Left cardiac atrium (tissue), 4 donors: Measurements from ENCODE around the gene ADPRH. TPM values are rescaled to one million over a fixed set of nuclear protein-coding genes. Genes with fewer than 3 reads are reported as not detected.
"Not testable (repeated sequence)": the region's sequence is repeated elsewhere in the genome, so short reads cannot be mapped to it uniquely, and the experiment has no call there.

ENCODE experiments used
- ATAC-seq, 2 donors: fragments of 200-7000 bp; cut with Tn5 transposase; one replicate each; pipeline ENCODE4 v1.9.1; 2020; ENCODE audit warnings: mild to moderate bottlenecking in 2 of 2, moderate library complexity in 2 of 2
- DNase-seq: peaks from one replicate; pipeline ENCODE4 v3.0.0-alpha.2; 2020
- intact Hi-C, 2 donors: fragments of 100-400 bp; cut with DNase I; formaldehyde crosslinking; loops; one replicate each; pipeline versions ENCODE4 v1.14.1 to v1.15.1; 2022 to 2023
- long read RNA-seq: library from polyadenylated mRNA; unstranded; transcript quantifications from one replicate; pipeline ENCODE4 v2.0.0, GENCODE V29; 2021
- total RNA-seq, 2 donors: library from RNA; stranded (reverse); fragmentation: NEBNext Ultra II Directional; extraction: Animal tissue kit (Norgen Biotek cat#: 25700); gene quantifications; one replicate each; pipeline ENCODE4 v1.2.1, GENCODE V29; 2021
- donor health status: DM: no; HTN: yes; CAD: no.
- donor health status: DM: no; HTN: yes; CAD: no; lungs with severe emphysema.
- donor health status: DM: yes; HTN: yes; CAD: no.
- donor health status: Dilated cardiomyopathy.

The ADPRH gene
- 10 to 100 TPM in 1 of 2 donors, 1 to 10 TPM in 1; 9.4 to 10.8 TPM for total RNA-seq
- long read RNA-seq, full-length matches to known transcripts, result 38 of 43 reads
- long read RNA-seq, partial matches to known transcripts, result 1 of 43 reads
- long read RNA-seq, other reads (novel, unspliced or antisense), result 4 of 43 reads

- DNase-seq (peak; percentile 89), ATAC-seq (peak; percentile 96 to 97)
- intact Hi-C loops, result loop anchor here in 1 of 2 donors (2.0 to 5.0 kb wide), 2 partner anchors 59 to 98 kb away; partner anchors contain the start of gene COX17
These were observed at the start of gene ADPRH for GRCh38 chr3:119579366-119580066. Gene ADPRH, plus strand, starts transcription at chr3:119579492. Its CDS starts 2,678 bp downstream, at chr3:119582170.

DNA sequence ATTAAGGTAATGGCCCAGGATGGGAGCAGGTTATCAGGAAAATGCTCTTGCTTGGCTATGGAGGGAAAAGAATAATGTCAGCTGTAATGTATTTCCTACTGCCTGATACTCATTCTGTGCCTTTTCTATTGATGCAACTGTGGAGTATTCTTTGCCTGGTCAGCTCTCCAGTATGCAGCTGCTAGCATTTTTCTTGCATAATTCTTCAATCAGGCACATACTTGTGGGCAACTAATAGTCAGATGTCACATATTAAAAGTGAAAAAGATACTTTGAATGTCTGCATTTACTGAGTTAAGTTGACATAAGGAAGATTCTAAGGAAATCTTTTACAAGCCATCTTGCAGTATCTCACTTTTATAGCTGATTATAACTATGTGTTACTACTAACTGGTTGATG is 49.4 kb upstream of the ADPRH start:
- no peak for ATAC-seq
- no peak for DNase-seq
- intact Hi-C loops, result no loop called here

DNA sequence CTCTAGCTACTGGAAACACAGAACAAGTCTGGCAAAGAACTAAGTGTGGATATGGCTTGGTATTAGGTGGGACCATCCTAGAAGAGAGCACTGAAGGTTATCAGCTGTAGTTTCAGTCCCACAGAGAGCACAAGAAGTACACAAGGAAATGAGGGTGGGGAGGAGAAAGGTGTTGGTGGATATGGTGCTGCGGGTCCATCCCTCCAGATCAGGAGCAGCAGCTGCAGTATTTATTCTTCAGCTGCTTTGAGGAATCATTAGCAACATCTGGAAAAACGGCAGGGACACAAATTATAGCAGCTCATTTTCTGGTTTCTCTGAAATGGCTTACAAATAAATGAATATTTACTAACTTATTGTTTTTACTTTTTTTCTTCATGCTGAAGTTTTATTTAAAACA is 48.8 kb upstream of the ADPRH start:
- DNase-seq (no peak), ATAC-seq (no peak)
- intact Hi-C loops, result no loop called here

- intact Hi-C loops, result no loop called here
- ATAC-seq, result no peak
- no peak for DNase-seq
These were observed 48.1 kb upstream of the ADPRH start for GRCh38 chr3:119531151-119531550.

DNA sequence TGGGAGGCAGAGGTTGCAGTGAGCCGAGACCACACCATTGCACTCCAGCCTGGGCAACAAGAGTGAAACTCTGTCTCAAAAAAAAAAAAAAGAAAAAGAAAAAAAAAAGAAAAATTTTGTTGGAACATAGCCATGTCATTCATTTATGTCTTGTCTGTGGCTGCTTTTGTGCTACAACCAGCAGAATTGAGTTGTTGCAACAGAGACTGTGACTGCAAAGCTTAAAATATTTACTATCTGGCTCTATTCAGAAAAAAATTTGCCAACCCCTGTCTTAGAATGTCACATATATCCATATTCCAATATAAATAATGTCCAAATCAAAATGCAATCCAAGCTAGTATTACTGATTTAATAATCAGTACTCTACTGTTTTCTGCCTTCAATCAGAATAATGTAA is 45.0 kb upstream of the ADPRH start:
- intact Hi-C loops, result no loop called here
- DNase-seq, result no peak
- ATAC-seq, result no peak

DNA sequence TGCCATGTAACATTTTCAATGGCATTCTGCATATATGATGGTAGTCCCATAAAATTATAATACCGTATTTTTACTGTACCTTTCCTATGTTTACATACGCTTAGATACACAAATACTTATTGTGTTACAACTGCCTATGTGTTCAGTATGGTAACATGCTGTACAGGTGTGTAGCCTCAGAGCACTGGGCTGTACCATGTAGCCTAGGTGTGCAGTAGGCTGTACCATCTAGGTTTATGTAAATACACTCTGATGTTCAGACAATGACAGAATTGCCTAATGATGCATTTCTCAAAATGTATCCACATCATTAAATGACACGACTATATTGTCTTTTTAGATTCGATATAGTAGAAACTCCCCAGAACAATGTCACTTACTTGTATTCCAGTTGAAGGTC is 42.5 kb upstream of the ADPRH start:
- intact Hi-C loops, result no loop called here
- ATAC-seq (no peak), DNase-seq (no peak)

GRCh38 chr3:119538772-119539171 is 40.5 kb upstream of the ADPRH start:
- ATAC-seq, result no peak
- no peak for DNase-seq
- intact Hi-C loops, result no loop called here

DNA sequence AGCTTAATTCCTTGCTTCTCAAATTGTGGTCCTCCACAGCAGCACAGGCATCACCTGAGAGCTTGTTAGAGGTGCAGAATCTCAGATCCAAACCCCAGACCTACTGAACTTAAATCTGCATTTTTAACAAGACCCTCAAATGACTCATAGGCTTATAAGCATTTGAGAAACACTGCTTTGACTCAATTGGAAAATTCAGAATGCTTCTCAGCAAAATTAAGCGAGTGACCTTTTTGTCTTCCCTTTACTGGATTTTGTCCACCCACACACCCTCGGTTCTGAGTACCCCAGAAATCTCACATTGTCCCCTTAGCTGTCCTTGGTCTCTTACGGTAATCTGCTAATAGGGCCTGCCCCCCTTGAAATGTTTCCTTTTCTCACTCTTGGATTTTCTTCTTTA is 37.7 kb upstream of the ADPRH start:
- no peak for ATAC-seq
- no peak for DNase-seq
- intact Hi-C loops, result no loop called here

DNA sequence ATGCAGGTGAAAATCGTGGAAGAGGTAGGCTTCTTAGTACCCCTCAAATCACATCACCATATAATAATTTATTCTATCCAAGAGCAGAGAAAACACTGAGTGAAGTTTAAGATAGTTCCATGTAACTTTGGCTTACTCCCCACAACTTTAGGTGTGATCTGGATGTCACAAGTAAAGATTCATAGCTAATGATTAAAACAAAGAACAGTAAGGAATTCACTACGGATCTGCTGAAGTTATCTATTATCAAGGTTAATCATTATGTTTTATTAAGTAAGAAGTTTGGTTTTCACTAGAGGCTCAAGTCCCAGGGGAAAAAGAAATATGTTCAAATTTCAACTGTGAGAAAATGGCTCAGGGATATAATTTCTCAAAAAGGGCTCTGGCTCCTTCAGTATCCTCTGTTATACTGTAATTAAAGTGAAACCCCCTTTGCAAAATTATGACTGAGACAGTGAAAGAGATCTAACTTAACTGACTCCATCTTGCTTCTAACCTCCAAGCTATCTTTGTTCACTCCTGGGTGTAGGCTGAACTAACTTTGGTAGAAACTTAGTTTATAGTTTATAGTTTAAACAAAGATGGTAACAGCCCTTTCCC is 37.0 kb upstream of the ADPRH start:
- ATAC-seq (no peak), DNase-seq (no peak)
- intact Hi-C loops, result no loop called here

DNA sequence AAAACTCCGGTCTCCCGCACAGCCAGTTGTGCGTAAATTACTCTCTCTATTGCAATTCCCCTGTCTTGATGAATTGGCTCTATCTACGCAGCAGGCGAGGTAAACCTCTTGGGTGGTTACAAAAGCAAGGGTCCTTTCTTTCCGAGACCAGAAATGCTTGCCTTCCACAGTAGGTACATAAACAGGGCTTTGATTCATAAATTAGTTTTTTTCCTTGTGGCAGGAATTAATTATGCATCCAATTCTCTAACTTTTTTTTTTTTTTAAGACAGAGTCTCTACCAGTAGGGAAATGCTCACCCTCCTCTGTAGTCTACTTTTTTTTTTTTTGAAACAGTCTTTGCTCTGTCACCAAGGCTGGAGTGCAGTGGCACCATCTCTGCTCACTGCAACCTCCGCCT is 36.1 kb upstream of the ADPRH start:
- DNase-seq (no peak), ATAC-seq (no peak)
- intact Hi-C loops, result no loop called here

DNA sequence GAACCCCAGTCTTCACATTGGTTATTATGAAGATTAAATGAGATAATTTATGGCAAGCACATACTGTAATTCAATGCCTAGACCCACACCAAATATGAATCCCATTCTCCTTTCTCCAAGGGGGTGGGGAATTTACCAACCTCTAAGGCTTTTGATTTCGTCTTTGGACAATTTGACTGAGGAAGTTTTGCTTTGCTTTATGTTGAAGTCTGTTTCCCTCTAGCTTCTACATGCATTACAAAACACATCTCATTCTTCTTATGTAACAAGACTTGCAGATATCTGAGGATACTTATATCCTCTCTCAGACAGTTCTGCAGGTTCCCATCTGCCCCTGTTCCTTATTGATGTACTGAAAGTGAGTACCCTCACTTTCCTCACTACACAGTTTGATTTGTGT is 32.1 kb upstream of the ADPRH start:
- intact Hi-C loops, result no loop called here
- DNase-seq (no peak), ATAC-seq (no peak)

DNA sequence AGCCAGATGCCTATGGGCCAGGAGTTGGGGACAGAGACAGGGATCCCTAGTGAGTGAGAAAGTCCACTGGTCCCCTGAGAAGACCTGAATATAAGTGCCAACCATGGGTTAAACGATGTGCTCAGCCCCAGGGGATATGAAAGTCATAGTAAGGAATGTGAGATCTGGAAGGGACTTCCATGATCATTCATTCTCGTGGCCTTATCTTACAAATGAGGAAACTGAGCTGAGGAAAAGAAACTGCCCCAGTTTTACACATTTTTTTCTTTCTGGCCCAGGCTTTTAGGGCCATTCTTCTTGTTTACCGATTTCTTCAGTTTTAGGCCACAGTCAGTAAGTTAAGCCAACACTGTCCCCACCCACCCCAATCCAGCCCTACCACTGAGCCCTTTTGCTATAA is 31.0 kb upstream of the ADPRH start:
- intact Hi-C loops, result no loop called here
- ATAC-seq, result no peak
- DNase-seq, result no peak

- no peak for ATAC-seq
- intact Hi-C loops, result no loop called here
- no peak for DNase-seq
These were observed 28.9 kb upstream of the ADPRH start for GRCh38 chr3:119550192-119550910.

- ATAC-seq (no peak), DNase-seq (no peak)
- intact Hi-C loops, result no loop called here
These were observed 27.7 kb upstream of the ADPRH start for GRCh38 chr3:119551598-119551997.

GRCh38 chr3:119552928-119553327 is 26.4 kb upstream of the ADPRH start:
- DNase-seq, ATAC-seq, intact Hi-C loops: not testable (repeated sequence)

DNA sequence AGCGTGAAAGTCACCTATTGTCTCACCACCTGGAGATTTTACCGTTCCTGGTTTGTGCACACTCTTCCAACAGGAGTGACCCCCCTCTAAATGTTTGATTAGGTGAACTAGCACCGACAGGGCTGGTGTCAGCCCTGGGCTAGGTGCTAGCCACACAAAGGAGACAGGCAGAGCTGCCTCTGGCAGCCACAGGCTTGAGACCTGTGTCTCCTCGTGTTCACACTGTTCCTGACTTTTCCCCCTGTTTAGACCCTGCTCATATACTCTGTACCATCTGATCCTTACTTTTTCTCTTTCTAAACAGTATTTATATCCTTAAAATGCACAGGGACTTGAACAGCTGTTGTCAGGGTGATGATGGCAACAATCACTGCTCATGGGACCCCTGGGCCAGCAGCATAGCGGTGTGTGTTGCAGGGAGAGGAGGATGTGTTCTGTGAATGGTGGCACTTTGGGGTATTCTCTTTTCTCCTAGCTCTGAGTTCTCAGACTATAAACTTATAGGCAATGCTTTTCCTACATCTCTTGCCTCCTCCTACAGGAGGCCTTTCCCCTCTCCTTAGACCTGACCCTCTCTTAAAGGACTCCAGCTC is 25.4 kb upstream of the ADPRH start:
- DNase-seq (no peak), ATAC-seq (no peak)
- intact Hi-C loops, result no loop called here

DNA sequence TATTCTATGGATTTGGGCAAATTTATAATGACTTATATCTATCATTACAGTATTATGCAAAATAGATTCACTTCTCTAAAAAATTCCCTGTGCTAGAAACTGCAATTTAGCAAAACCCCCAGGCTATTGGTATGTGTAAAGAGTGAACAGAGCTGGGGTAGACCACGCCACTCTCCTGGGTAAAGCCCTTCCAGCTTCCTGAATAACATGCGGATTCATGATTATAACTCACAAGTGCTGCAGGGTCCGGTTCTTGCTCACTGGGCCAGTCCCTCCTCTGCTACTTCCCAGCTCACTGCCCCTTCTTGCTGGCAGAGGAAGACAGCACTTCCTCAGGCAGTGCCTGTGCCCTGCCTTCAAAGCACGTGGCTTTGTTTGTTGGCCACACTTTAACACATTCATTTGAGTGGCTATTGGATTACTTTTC is 24.0 kb upstream of the ADPRH start:
- DNase-seq (no peak), ATAC-seq (peak; percentile 25 to 56)
- intact Hi-C loops, result no loop called here

GRCh38 chr3:119555929-119556328 is 23.4 kb upstream of the ADPRH start:
- DNase-seq (no peak), ATAC-seq (no peak)
- intact Hi-C loops, result no loop called here

- ATAC-seq (no peak), DNase-seq (no peak)
- intact Hi-C loops, result no loop called here
These were observed 22.0 kb upstream of the ADPRH start for GRCh38 chr3:119557192-119557876.
